HepG2 (cell line): Measurements from ENCODE around the gene EIF6. TPM values are rescaled to one million over a fixed set of nuclear protein-coding genes. Genes with fewer than 3 reads are reported as not detected.

Experiments
- ATF6 ChIP-seq: sonication (generic); formaldehyde crosslinking; conservative IDR thresholded peaks from 2 replicates; pipeline ENCODE4 v1.4.0; 2020; ENCODE audit warnings: missing genetic modification reagents
- CEBPB ChIP-seq: IDR thresholded peaks from 2 replicates; pipeline ENCODE4 v1.6.1; 2011; ENCODE audit warnings: low read depth, low read length, improper control_type of control experiment, borderline replicate concordance
- FOSL2 ChIP-seq: sonication (generic); formaldehyde crosslinking; IDR thresholded peaks from 2 replicates; pipeline ENCODE4 v1.4.0; 2020; ENCODE audit warnings: missing genetic modification reagents
- FOXA3 ChIP-seq: IDR thresholded peaks from 2 replicates; pipeline ENCODE4 v1.6.1; 2016; ENCODE audit warnings: missing genetic modification reagents, missing compliant biosample characterization
- FOXC1 ChIP-seq: sonication (generic); formaldehyde crosslinking; IDR thresholded peaks from 2 replicates; pipeline ENCODE4 v1.8.0; 2022; ENCODE audit warnings: mild to moderate bottlenecking, missing genetic modification reagents, borderline replicate concordance
- FOXK1 ChIP-seq: sonication (generic); formaldehyde crosslinking; IDR thresholded peaks from 2 replicates; pipeline ENCODE4 v1.4.0; 2020; ENCODE audit warnings: low read depth, missing genetic modification reagents, borderline replicate concordance
- IRF2 ChIP-seq: IDR thresholded peaks from 2 replicates; pipeline ENCODE4 v1.6.1; 2018; ENCODE audit warnings: missing genetic modification reagents, missing compliant biosample characterization
- KDM2A ChIP-seq: sonication (generic); formaldehyde crosslinking; IDR thresholded peaks from 2 replicates; pipeline ENCODE4 v1.4.0; 2020; ENCODE audit warnings: low read depth, missing genetic modification reagents, borderline replicate concordance
- MAFK ChIP-seq, 2 experiments: IDR thresholded peaks in 1 of 2; conservative IDR thresholded peaks in 1 of 2; 2 replicates each; pipeline ENCODE4 v1.6.1; 2011; ENCODE audit warnings: improper control_type of control experiment in 2 of 2, low read length in 2 of 2
- MIER3 ChIP-seq: IDR thresholded peaks from 2 replicates; pipeline ENCODE4 v1.6.1; 2016; ENCODE audit warnings: missing compliant biosample characterization, borderline replicate concordance
- PHF20 ChIP-seq: sonication (generic); formaldehyde crosslinking; IDR thresholded peaks from 2 replicates; pipeline ENCODE4 v1.5.0; 2020; ENCODE audit warnings: mild to moderate bottlenecking, missing genetic modification reagents
- RBM39 ChIP-seq: fragments of 200-400 bp; formaldehyde crosslinking; IDR thresholded peaks from one replicate; pipeline ENCODE4 v1.6.1; 2018; ENCODE audit warnings: antibody characterized with exemption, mild to moderate bottlenecking, low read depth, low read length; ENCODE audit not compliant: poor library complexity, severe bottlenecking
- SALL2 ChIP-seq: sonication (generic); formaldehyde crosslinking; IDR thresholded peaks from 2 replicates; pipeline ENCODE4 v1.8.1; 2023; ENCODE audit warnings: mild to moderate bottlenecking, missing genetic modification reagents, inconsistent platforms
- SNAPC2 ChIP-seq: sonication (generic); formaldehyde crosslinking; IDR thresholded peaks from 2 replicates; pipeline ENCODE4 v1.8.1; 2022; ENCODE audit warnings: mild to moderate bottlenecking, missing genetic modification reagents
- SOX5 ChIP-seq: IDR thresholded peaks from 2 replicates; pipeline ENCODE4 v1.6.1; 2016; ENCODE audit warnings: borderline replicate concordance
- TEF ChIP-seq: sonication (generic); formaldehyde crosslinking; IDR thresholded peaks from 2 replicates; pipeline ENCODE4 v1.5.0; 2020; ENCODE audit warnings: missing genetic modification reagents
- THAP8 ChIP-seq: sonication (generic); formaldehyde crosslinking; IDR thresholded peaks from 2 replicates; pipeline ENCODE4 v1.5.1; 2020; ENCODE audit warnings: missing genetic modification reagents, mild to moderate bottlenecking, borderline replicate concordance
- ZBTB10 ChIP-seq: sonication (generic); formaldehyde crosslinking; IDR thresholded peaks from 2 replicates; pipeline ENCODE4 v1.4.0; 2020; ENCODE audit warnings: missing genetic modification reagents, borderline replicate concordance
- ZNF501 ChIP-seq: sonication (generic); formaldehyde crosslinking; IDR thresholded peaks from 2 replicates; pipeline ENCODE4 v1.5.1; 2020; ENCODE audit warnings: mild to moderate bottlenecking, moderate library complexity, missing genetic modification reagents
- ZNF556 ChIP-seq: sonication (generic); formaldehyde crosslinking; IDR thresholded peaks from 2 replicates; pipeline ENCODE4 v1.4.0; 2020; ENCODE audit warnings: mild to moderate bottlenecking, missing genetic modification reagents, borderline replicate concordance
- ZNF703 ChIP-seq: sonication (generic); formaldehyde crosslinking; IDR thresholded peaks from 2 replicates; pipeline ENCODE4 v1.5.1; 2020; ENCODE audit warnings: missing genetic modification reagents, mild to moderate bottlenecking, moderate library complexity, borderline replicate concordance
- ZNF746 ChIP-seq: sonication (generic); formaldehyde crosslinking; IDR thresholded peaks from 2 replicates; pipeline ENCODE4 v1.8.0; 2022; ENCODE audit warnings: mild to moderate bottlenecking, missing genetic modification reagents
- polyA plus RNA-seq, 8 experiments: library from polyadenylated mRNA; depleted of rRNA in 3 of 8; stranded (reverse) in 7 of 8; unstranded in 1 of 8; fragments of >200 nt; fragmentation: Illumina TruSeq in 4 of 8; extraction: Trizol in 4 of 8; gene quantifications; 2 replicates each; pipeline versions ENCODE4 v1.2.1 to v1.2.3, GENCODE V29; 2011 to 2016; ENCODE audit warnings: low read depth in 4 of 8, missing spikeins in 1 of 8, mixed read lengths in 1 of 8; ENCODE audit not compliant: insufficient read depth in 1 of 8
- total RNA-seq, 5 experiments: library from RNA; depleted of rRNA; stranded (reverse); fragments of >200 nt; fragmentation: Illumina TruSeq; extraction: Trizol; gene quantifications; 2 replicates each; pipeline ENCODE4 v1.2.3, GENCODE V29; 2016; ENCODE audit warnings: low read depth in 1 of 5

EIF6 gene
- total and polyA plus RNA-seq, 2 of the 13 experiments (the other 11 are each of a cell fraction or from before 2014, with no cell fraction given), result 462 to 466 TPM

- no peak for TF ChIP-seq PHF20 (CRISPR knock-in tag)
- TF ChIP-seq SOX5, result 0 out of 2 replicates have a peak, but pooled peaks have one; percentile 28
- TF ChIP-seq ATF6 (CRISPR knock-in tag), result 0 out of 2 replicates have a peak, but pooled peaks have one; percentile 65
- peak; percentile 52; the same call in 1 of the 2 replicates for TF ChIP-seq MIER3 (CRISPR knock-in tag)
- 0 out of 2 replicates have a peak, but pooled peaks have one; percentile 52 for TF ChIP-seq TEF (CRISPR knock-in tag)
- TF ChIP-seq THAP8, result no peak
- no peak for TF ChIP-seq MAFK (conservative IDR thresholded peaks at IDR 0.05 in 1 of 2, IDR thresholded peaks at IDR 0.05 in 1 of 2; ENCODE audit: low read length in 2 of 2)
- TF ChIP-seq IRF2 (CRISPR knock-in tag), result peak; percentile 40; the same call in 1 of the 2 replicates
- TF ChIP-seq FOXA3 (CRISPR knock-in tag), result peak; percentile 9; the same call in 1 of the 2 replicates
- TF ChIP-seq SNAPC2, result no peak
- no peak for TF ChIP-seq RBM39
- no peak for TF ChIP-seq CEBPB
- 0 out of 2 replicates have a peak, but pooled peaks have one; percentile 32 for TF ChIP-seq ZNF501
- peak; percentile 46 for TF ChIP-seq FOSL2 (CRISPR knock-in tag)
- TF ChIP-seq FOXK1 (CRISPR knock-in tag), result peak; percentile 55; the same call in 1 of the 2 replicates
- TF ChIP-seq ZNF703 (CRISPR knock-in tag), result no peak
- TF ChIP-seq SALL2 (CRISPR knock-in tag), result 0 out of 2 replicates have a peak, but pooled peaks have one; percentile 24
- 0 out of 2 replicates have a peak, but pooled peaks have one; percentile 21 for TF ChIP-seq ZBTB10 (CRISPR knock-in tag)
- TF ChIP-seq FOXC1 (CRISPR knock-in tag), result no peak; the same call in 1 of the 2 replicates
- TF ChIP-seq KDM2A, result peak; percentile 64
- no peak; the same call in 1 of the 2 replicates for TF ChIP-seq ZNF746
- no peak for TF ChIP-seq ZNF556
Observed at GRCh38 chr20:35329435-35330139, 45.0 kb upstream of the EIF6 start (continued).
